Muscle of back (tissue), 11 donors: Measurements from ENCODE around the gene HBG2. TPM values are rescaled to one million over a fixed set of nuclear protein-coding genes. Genes with fewer than 3 reads are reported as not detected.

Experiments used
- DNase-seq, 3 donors: peaks; one replicate each; pipeline versions ENCODE4 v3.0.0 to v3.0.0-alpha.2; 2013
- polyA plus RNA-seq, 10 donors: library from polyadenylated mRNA; unstranded; fragments of 120-200 nt; gene quantifications; one replicate each; pipeline ENCODE4 v1.2.1, GENCODE V29; 2013; ENCODE audit not compliant: insufficient read length in 10 of 10

Gene HBG2
- polyA plus RNA-seq, 10 donors: 2,782 to 38,425 (median 6,490) TPM

- DNase-seq: no peak
These were observed 21.8 kb downstream of the HBG2 start for GRCh38 chr11:5232821-5233220.

- DNase-seq: no peak
These were observed 22.4 kb downstream of the HBG2 start for GRCh38 chr11:5232176-5232575.

- DNase-seq: no peak
These were observed 23.5 kb downstream of the HBG2 start for GRCh38 chr11:5231111-5231510.

GRCh38 chr11:5230266-5230665, 24.3 kb downstream of the HBG2 start:
- DNase-seq: no peak

GRCh38 chr11:5229796-5230195, 24.8 kb downstream of the HBG2 start:
- no peak for DNase-seq

GRCh38 chr11:5229356-5229755, 25.2 kb downstream of the HBG2 start:
- no peak for DNase-seq

GRCh38 chr11:5228124-5228523, 26.5 kb downstream of the HBG2 start:
- DNase-seq: no peak

GRCh38 chr11:5227681-5228080, 26.9 kb downstream of the HBG2 start:
- DNase-seq: no peak

- no peak for DNase-seq
These were observed 27.8 kb downstream of the HBG2 start, which contains the start of gene HBB for GRCh38 chr11:5226732-5227310. HBB (minus strand) TSS chr11:5227071; CDS start chr11:5227021, 50 bp downstream.

GRCh38 chr11:5225480-5225871, 29.1 kb downstream of the HBG2 start:
- no peak for DNase-seq

- no peak for DNase-seq
These were observed 29.8 kb downstream of the HBG2 start for GRCh38 chr11:5224538-5225479.

- no peak for DNase-seq
These were observed 30.9 kb downstream of the HBG2 start for GRCh38 chr11:5223686-5224085.

GRCh38 chr11:5223146-5223545, 31.4 kb downstream of the HBG2 start:
- no peak for DNase-seq

- no peak for DNase-seq
These were observed 44.1 kb downstream of the HBG2 start for GRCh38 chr11:5210376-5210885.

GRCh38 chr11:5204787-5205186, 49.8 kb downstream of the HBG2 start:
- peak; percentile 8 to 43 (median 24) for DNase-seq

- no peak for DNase-seq
These were observed 51.2 kb downstream of the HBG2 start for GRCh38 chr11:5203366-5203765.

Other genes with a start within 250 kb of the HBG2 start
- gene OR52J3, start 208.3 kb downstream of the HBG2 start, polyA plus RNA-seq: not detected
- gene OR52E2, start 195.2 kb downstream of the HBG2 start, polyA plus RNA-seq: not detected
- not detected for gene OR52E1, start 185.2 kb downstream of the HBG2 start, polyA plus RNA-seq
- gene OR52A5, start 116.4 kb downstream of the HBG2 start, polyA plus RNA-seq: not detected
- under 1 TPM in 4 of 10 donors, not detected in 6; 0.03 to 0.05 (median 0.03) TPM for gene OR52A1, start 100.0 kb downstream of the HBG2 start, polyA plus RNA-seq
- gene OR51V1, start 54.1 kb downstream of the HBG2 start, polyA plus RNA-seq: not detected
- gene HBB, start 27.7 kb downstream of the HBG2 start, polyA plus RNA-seq: 1,000 to 10,000 TPM in 3 of 10 donors, 100 to 1,000 TPM in 7; 173 to 2,168 (median 503) TPM
- 1 to 10 TPM in 3 of 10 donors, under 1 TPM in 4, not detected in 3; 0.25 to 1.9 (median 0.86) TPM for gene HBD, start 20.3 kb downstream of the HBG2 start, polyA plus RNA-seq
- 1,000 to 10,000 TPM in 2 of 10 donors, 10 to 100 TPM in 4, 1 to 10 TPM in 4; 3.6 to 4,554 (median 26.1) TPM for gene HBG1, start 4.9 kb downstream of the HBG2 start, polyA plus RNA-seq
- 100 to 1,000 TPM in 1 of 10 donors, 10 to 100 TPM in 6, 1 to 10 TPM in 3; 6.6 to 110 (median 23.6) TPM for gene HBE1, start 15.2 kb upstream of the HBG2 start, polyA plus RNA-seq
- gene OR51B4, start 47.2 kb upstream of the HBG2 start, polyA plus RNA-seq: not detected
- gene OR51B2, start 69.5 kb upstream of the HBG2 start, polyA plus RNA-seq: not detected
- under 1 TPM in 1 of 10 donors, not detected in 9; 0.15 TPM for gene OR51B5, start 88.7 kb upstream of the HBG2 start, polyA plus RNA-seq
- gene OR51B6, start 96.7 kb upstream of the HBG2 start, polyA plus RNA-seq: not detected
- gene OR51M1, start 129.0 kb upstream of the HBG2 start, polyA plus RNA-seq: not detected
- not detected for gene OR51Q1, start 167.3 kb upstream of the HBG2 start, polyA plus RNA-seq
- gene OR51I1, start 186.7 kb upstream of the HBG2 start, polyA plus RNA-seq: not detected
- not detected for gene OR51I2, start 194.5 kb upstream of the HBG2 start, polyA plus RNA-seq
- gene OR52D1, start 233.9 kb upstream of the HBG2 start, polyA plus RNA-seq: not detected